ENCODE results near the gene PARP8.

DNA sequence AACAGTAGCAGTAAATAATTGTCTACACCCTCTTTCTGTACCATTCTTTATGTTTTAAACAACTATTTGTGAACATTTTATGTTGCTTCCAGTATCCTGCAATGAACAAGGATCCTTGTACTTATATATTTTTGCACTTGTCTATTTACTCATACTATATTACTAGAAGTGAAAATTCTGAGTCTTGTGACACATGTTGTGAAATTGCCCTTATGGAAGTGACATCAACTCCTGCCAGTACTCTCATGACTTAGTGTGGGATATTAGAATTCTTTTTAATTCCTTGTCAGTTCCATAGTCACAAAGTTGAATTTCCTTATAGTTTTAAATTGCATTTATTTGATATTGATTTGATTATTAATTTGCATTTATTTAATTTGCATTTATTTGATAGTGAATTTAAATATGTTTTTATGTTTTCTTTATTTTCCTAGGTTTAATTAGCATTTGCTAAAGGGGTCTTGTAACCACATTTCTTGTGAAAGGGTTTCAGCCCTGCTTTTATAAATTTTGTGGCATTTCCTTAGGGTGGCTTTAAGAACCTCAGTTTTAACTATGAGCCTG lies 27.7 kb downstream of the PARP8 start:
- TF ChIP-seq, protein P1, sequence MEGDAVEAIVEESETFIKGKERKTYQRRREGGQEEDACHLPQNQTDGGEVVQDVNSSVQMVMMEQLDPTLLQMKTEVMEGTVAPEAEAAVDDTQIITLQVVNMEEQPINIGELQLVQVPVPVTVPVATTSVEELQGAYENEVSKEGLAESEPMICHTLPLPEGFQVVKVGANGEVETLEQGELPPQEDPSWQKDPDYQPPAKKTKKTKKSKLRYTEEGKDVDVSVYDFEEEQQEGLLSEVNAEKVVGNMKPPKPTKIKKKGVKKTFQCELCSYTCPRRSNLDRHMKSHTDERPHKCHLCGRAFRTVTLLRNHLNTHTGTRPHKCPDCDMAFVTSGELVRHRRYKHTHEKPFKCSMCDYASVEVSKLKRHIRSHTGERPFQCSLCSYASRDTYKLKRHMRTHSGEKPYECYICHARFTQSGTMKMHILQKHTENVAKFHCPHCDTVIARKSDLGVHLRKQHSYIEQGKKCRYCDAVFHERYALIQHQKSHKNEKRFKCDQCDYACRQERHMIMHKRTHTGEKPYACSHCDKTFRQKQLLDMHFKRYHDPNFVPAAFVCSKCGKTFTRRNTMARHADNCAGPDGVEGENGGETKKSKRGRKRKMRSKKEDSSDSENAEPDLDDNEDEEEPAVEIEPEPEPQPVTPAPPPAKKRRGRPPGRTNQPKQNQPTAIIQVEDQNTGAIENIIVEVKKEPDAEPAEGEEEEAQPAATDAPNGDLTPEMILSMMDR (IDR thresholded peaks at IDR 0.05), result no peak
- TF ChIP-seq POLR2A (IDR thresholded peaks at IDR 0.05) (no peak), POLR2AphosphoS5 (IDR thresholded peaks at IDR 0.05) (no peak), EP300 (IDR thresholded peaks at IDR 0.05; ENCODE audit: low read depth) (no peak)
